OCI-LY1 (cell line): ENCODE results near the gene ATXN7.

Source experiments
- EZH2 ChIP-seq: fragments of 200-600 bp; sonication (generic), shearing (Covaris generic); IDR thresholded peaks from 2 replicates; pipeline ENCODE4 v1.8.0; 2017; ENCODE audit warnings: borderline replicate concordance, mixed run types, mild to moderate bottlenecking, antibody characterized with exemption, low read length, moderate library complexity, mixed read lengths
- TF ChIP-seq, protein P1 (sequence below): fragments of 200-600 bp; sonication (generic), shearing (Covaris generic); IDR thresholded peaks from 2 replicates; pipeline ENCODE4 v1.5.1; 2017; ENCODE audit warnings: mild to moderate bottlenecking, antibody characterized with exemption, low read length, moderate library complexity, mixed read lengths

DNA sequence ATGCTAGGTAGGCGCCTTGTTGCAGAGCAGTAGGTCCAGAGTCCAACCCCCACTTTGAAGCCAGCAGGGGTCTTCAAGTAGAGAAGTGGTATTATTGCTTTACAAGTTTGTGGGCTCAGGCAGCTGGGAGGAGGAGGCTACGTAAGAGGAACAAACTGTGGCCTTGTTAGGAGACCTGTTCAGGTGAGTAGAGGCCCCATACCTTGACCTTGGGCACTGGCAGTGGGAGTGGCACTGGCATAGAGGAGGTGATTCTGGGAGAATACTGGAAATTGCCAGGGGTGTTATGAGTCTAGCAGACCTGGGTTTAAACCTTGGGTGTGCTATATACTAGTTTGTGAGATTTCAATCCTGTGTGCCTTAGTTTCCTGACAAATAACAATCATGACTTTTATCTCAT is 83.1 kb downstream of the ATXN7 start:
- TF ChIP-seq, protein P1, sequence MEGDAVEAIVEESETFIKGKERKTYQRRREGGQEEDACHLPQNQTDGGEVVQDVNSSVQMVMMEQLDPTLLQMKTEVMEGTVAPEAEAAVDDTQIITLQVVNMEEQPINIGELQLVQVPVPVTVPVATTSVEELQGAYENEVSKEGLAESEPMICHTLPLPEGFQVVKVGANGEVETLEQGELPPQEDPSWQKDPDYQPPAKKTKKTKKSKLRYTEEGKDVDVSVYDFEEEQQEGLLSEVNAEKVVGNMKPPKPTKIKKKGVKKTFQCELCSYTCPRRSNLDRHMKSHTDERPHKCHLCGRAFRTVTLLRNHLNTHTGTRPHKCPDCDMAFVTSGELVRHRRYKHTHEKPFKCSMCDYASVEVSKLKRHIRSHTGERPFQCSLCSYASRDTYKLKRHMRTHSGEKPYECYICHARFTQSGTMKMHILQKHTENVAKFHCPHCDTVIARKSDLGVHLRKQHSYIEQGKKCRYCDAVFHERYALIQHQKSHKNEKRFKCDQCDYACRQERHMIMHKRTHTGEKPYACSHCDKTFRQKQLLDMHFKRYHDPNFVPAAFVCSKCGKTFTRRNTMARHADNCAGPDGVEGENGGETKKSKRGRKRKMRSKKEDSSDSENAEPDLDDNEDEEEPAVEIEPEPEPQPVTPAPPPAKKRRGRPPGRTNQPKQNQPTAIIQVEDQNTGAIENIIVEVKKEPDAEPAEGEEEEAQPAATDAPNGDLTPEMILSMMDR: no peak
- no peak for TF ChIP-seq EZH2
